ENCODE measurements around the gene C1QTNF6. TPM values are rescaled to one million over a fixed set of nuclear protein-coding genes. Genes with fewer than 3 reads are reported as not detected.

C1QTNF6 gene
- total RNA-seq, 1 donor from 2014 or later: 4.6 TPM

- no peak overlapping the region for H3K27ac ChIP-seq
- H3K4me3 ChIP-seq: no peak overlapping the region
- TF ChIP-seq CTCF (IDR thresholded peaks at IDR 0.05): no peak
- peaks cover 0 to 5% of the 10 kb centered on the region in 2 donors for H3K36me3 ChIP-seq
- H3K27me3 ChIP-seq: no peaks in the 10 kb centered on the region
- intact Hi-C loops (cut with DNase I): no loop called here
- H3K9me3 ChIP-seq: no peaks in the 10 kb centered on the region
- DNase-seq (ENCODE audit: low spot score in 2 of 2): no peak
- H3K4me1 ChIP-seq: peaks cover 13 to 15% of the 10 kb centered on the region in 2 donors
Measured at GRCh38 chr22:37179622-37180420, 8.2 kb downstream of the C1QTNF6 start.

- H3K9me3 ChIP-seq: no peaks in the 10 kb centered on the region
- no peak for DNase-seq (ENCODE audit: low spot score in 2 of 2)
- H3K4me3 ChIP-seq: no peak overlapping the region
- no peaks in the 10 kb centered on the region for H3K27me3 ChIP-seq
- peaks cover 13 to 15% of the 10 kb centered on the region in 2 donors for H3K4me1 ChIP-seq
- intact Hi-C loops (cut with DNase I): no loop called here
- no peak overlapping the region for H3K27ac ChIP-seq
- no peak for TF ChIP-seq CTCF (IDR thresholded peaks at IDR 0.05)
- peaks cover 0 to 5% of the 10 kb centered on the region in 2 donors for H3K36me3 ChIP-seq
Measured at GRCh38 chr22:37179126-37179470, 8.9 kb downstream of the C1QTNF6 start.

- Histone ChIP-seq H3K9me3 (no peaks in the 10 kb centered on the region), H3K4me3 (no peak overlapping the region), H3K36me3 (peaks cover 0 to 5% of the 10 kb centered on the region in 2 donors), H3K4me1 (peaks cover 13 to 15% of the 10 kb centered on the region in 2 donors), H3K27ac (no peak overlapping the region), H3K27me3 (no peaks in the 10 kb centered on the region)
- TF ChIP-seq CTCF (IDR thresholded peaks at IDR 0.05): no peak
- no peak for DNase-seq (ENCODE audit: low spot score in 2 of 2)
- intact Hi-C loops (cut with DNase I): no loop called here
Measured at GRCh38 chr22:37178350-37179125, 9.5 kb downstream of the C1QTNF6 start.

- Histone ChIP-seq H3K4me3 (no peak overlapping the region), H3K27me3 (no peaks in the 10 kb centered on the region), H3K4me1 (peaks cover 13 to 15% of the 10 kb centered on the region in 2 donors), H3K9me3 (no peaks in the 10 kb centered on the region), H3K27ac (no peak overlapping the region), H3K36me3 (peaks cover 0 to 5% of the 10 kb centered on the region in 2 donors)
- TF ChIP-seq CTCF (IDR thresholded peaks at IDR 0.05): no peak
- no peak for DNase-seq (ENCODE audit: low spot score in 2 of 2)
- intact Hi-C loops (cut with DNase I): no loop called here
Measured at GRCh38 chr22:37177755-37178154, 10.3 kb downstream of the C1QTNF6 start.

GRCh38 chr22:37177221-37177620 is 10.8 kb downstream of the C1QTNF6 start:
- H3K4me1 ChIP-seq: peaks cover 13 to 15% of the 10 kb centered on the region in 2 donors
- no peaks in the 10 kb centered on the region for H3K27me3 ChIP-seq
- no peak overlapping the region for H3K4me3 ChIP-seq
- peaks cover 0 to 3% of the 10 kb centered on the region in 2 donors for H3K36me3 ChIP-seq
- H3K9me3 ChIP-seq: no peaks in the 10 kb centered on the region
- no peak for TF ChIP-seq CTCF (IDR thresholded peaks at IDR 0.05)
- peak overlapping the region in 1 of 2 donors; percentile 49 for H3K27ac ChIP-seq
- no peak for DNase-seq (ENCODE audit: low spot score in 2 of 2)
- intact Hi-C loops (cut with DNase I): no loop called here

All from ascending aorta (tissue), 2 donors.